Thoracic aorta (tissue), 2 donors: ENCODE data around the gene DMTF1. TPM values are rescaled to one million over a fixed set of nuclear protein-coding genes. Genes with fewer than 3 reads are reported as not detected.

Experiments
- ATAC-seq: fragments of 150-250 bp; one replicate; pipeline ENCODE4 v1.8.0; 2017; ENCODE audit warnings: low read depth; ENCODE audit not compliant: insufficient number of reproducible peaks, low FRiP score
- DNase-seq: peaks from one replicate; pipeline ENCODE4 v3.0.0-alpha.2; 2020; ENCODE audit warnings: low spot score
- H3K27ac ChIP-seq, 2 donors: fragments of 200-600 bp; sonication (generic); 1 replicate in 1 of 2; 2 replicates in 1 of 2; pipeline ENCODE4 v1.5.1; 2016; ENCODE audit warnings: mild to moderate bottlenecking in 2 of 2, moderate library complexity in 2 of 2
- H3K27me3 ChIP-seq: fragments of 200-600 bp; sonication (generic); replicated peaks from 2 replicates; pipeline ENCODE4 v1.6.0; 2016; ENCODE audit warnings: mild to moderate bottlenecking; ENCODE audit not compliant: insufficient read depth
- H3K36me3 ChIP-seq: fragments of 200-600 bp; sonication (generic); one replicate; pipeline ENCODE4 v1.5.1; 2016
- H3K4me1 ChIP-seq, 2 donors: fragments of 200-600 bp; sonication (generic); 1 replicate in 1 of 2; 2 replicates in 1 of 2; pipeline versions ENCODE4 v1.5.1 to v1.6.0; 2016; ENCODE audit warnings: low read depth in 2 of 2, mild to moderate bottlenecking in 1 of 2; ENCODE audit not compliant: control insufficient read depth in 1 of 2
- H3K4me3 ChIP-seq: fragments of 200-600 bp; sonication (generic); 2 replicates; pipeline ENCODE4 v1.5.1; 2016; ENCODE audit warnings: mild to moderate bottlenecking
- H3K9me3 ChIP-seq: fragments of 200-600 bp; sonication (generic); 2 replicates; pipeline ENCODE4 v1.5.1; 2016
- total RNA-seq, 2 donors: library from RNA; depleted of rRNA; stranded (reverse); fragments of >200 nt; gene quantifications; one replicate each; pipeline versions ENCODE4 v1.1.0 to v1.2.3, GENCODE V29; 2016
- TF ChIP-seq, protein P1 (sequence below): fragments of 200-600 bp; sonication (generic); IDR thresholded peaks from one replicate; pipeline ENCODE4 v1.5.1; 2019; ENCODE audit warnings: antibody characterized with exemption

The DMTF1 gene
- total RNA-seq, 2 donors from 2014 or later, result 108 to 172 TPM

DNA sequence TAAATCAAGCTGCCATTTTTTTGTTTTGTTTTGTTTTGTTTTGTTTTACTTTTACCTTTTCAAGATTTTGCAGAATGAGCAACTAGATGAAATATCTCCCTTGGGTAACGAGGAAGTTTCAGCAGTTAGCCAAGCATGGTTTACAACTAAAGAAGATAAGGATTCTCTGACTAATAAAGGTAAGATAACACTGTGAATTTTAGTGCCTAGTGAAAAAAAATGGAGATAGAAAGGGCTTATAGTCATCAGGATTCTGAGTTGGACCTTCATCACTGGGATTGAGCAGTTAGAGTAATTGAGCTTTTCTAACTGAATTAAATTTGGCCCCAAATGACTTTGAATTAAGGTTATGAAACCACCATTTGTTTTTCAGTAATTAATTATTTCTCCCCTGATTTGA is 21.2 kb downstream of the DMTF1 start:
- no peak for DNase-seq
- Histone ChIP-seq H3K27ac (no peak overlapping the region), H3K4me3 (no peak overlapping the region), H3K27me3 (no peaks in the 10 kb centered on the region), H3K4me1 (no peaks in the 10 kb centered on the region), H3K9me3 (no peaks in the 10 kb centered on the region), H3K36me3 (peaks cover 58% of the 10 kb centered on the region)
- TF ChIP-seq, protein P1, sequence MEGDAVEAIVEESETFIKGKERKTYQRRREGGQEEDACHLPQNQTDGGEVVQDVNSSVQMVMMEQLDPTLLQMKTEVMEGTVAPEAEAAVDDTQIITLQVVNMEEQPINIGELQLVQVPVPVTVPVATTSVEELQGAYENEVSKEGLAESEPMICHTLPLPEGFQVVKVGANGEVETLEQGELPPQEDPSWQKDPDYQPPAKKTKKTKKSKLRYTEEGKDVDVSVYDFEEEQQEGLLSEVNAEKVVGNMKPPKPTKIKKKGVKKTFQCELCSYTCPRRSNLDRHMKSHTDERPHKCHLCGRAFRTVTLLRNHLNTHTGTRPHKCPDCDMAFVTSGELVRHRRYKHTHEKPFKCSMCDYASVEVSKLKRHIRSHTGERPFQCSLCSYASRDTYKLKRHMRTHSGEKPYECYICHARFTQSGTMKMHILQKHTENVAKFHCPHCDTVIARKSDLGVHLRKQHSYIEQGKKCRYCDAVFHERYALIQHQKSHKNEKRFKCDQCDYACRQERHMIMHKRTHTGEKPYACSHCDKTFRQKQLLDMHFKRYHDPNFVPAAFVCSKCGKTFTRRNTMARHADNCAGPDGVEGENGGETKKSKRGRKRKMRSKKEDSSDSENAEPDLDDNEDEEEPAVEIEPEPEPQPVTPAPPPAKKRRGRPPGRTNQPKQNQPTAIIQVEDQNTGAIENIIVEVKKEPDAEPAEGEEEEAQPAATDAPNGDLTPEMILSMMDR, result no peak
- no peak for ATAC-seq

DNA sequence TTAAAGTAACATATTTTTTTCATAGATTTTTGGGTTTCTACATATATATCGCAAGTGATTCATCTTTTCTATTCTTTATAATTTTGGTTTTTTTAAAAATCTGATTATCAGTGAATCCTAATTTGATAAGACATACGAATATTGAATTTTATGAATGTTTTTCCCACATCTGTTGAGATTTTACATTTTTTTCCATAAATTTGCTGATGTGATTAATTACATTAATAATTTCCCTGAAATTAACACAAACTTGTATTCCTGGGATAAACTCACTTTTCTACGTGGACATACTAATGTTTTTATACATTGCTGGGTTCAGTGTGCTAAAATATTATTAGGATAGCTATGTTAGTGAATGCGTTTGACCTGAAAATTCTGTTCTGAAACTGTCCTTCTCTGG is 26.1 kb downstream of the DMTF1 start:
- Histone ChIP-seq H3K27ac (no peak overlapping the region), H3K36me3 (peaks cover 41% of the 10 kb centered on the region), H3K9me3 (no peaks in the 10 kb centered on the region), H3K27me3 (no peaks in the 10 kb centered on the region), H3K4me1 (no peaks in the 10 kb centered on the region), H3K4me3 (no peak overlapping the region)
- TF ChIP-seq, protein P1, result no peak
- ATAC-seq (no peak), DNase-seq (no peak)

DNA sequence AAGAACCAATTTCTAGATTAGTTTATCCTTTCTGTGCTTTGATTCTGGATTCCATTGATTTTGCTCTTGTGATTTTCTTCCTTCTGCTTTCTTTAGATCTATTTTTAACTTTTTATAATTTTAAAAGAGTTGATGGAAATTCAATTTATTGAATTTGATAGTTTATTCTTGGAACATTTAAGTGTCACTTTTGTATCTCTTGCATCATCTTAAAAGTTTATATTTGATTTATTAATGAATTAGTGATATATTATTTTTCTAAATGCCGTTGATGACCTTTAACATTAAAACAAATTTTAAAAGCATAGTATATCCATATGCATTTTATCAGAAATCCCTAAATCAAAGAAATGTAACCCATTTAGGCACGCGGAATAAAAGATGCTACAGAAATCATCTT is 26.9 kb downstream of the DMTF1 start:
- Histone ChIP-seq H3K36me3 (peaks cover 38% of the 10 kb centered on the region), H3K27ac (no peak overlapping the region), H3K4me1 (no peaks in the 10 kb centered on the region), H3K9me3 (no peaks in the 10 kb centered on the region), H3K4me3 (no peak overlapping the region), H3K27me3 (no peaks in the 10 kb centered on the region)
- TF ChIP-seq, protein P1, result no peak
- ATAC-seq, result no peak
- no peak for DNase-seq

DNA sequence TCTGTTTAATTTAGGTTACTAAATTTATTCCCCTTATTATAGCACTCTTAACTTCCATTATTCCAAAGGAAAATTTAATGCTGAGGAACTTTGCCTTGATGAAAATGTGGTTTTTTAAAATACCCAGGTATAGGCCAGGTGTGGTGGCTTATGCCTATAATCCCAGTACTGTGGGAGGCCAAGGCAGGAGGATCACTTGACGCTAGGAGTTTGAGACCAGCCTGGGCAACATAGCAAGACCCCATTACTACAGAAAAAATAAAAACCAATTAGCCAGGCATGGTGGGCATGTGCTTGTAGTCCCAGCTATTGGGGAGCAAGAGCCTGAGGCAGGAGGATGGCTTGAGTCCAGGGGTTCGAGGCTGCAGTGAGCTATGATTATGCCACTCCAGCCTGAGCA is 34.9 kb downstream of the DMTF1 start:
- DNase-seq (no peak), ATAC-seq (no peak)
- Histone ChIP-seq H3K27me3 (no peaks in the 10 kb centered on the region), H3K9me3 (no peaks in the 10 kb centered on the region), H3K27ac (no peak overlapping the region), H3K4me3 (no peak overlapping the region), H3K36me3 (peaks cover 53% of the 10 kb centered on the region), H3K4me1 (no peaks in the 10 kb centered on the region)
- TF ChIP-seq, protein P1, result no peak

DNA sequence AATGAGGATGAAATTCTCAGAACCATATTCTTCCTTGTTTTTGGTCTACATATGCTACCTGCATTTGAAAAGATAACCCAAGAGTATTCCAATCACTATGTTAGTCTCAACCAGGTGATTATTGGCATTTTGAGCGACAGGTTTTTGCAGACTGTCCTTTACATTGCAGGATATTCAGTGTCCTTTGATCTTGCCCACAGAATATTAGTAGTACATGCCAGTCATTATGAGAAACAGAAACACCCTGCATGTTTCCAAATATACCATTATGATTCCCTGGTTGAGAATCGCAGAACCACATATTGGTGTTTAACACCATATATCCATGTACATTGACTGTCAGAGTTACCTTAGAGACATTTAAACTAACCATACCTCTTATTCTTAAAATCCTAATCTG is 36.7 kb downstream of the DMTF1 start:
- no peak for DNase-seq
- TF ChIP-seq, protein P1, result no peak
- no peak for ATAC-seq
- H3K4me3 ChIP-seq, result no peak overlapping the region
- no peaks in the 10 kb centered on the region for H3K4me1 ChIP-seq
- no peaks in the 10 kb centered on the region for H3K9me3 ChIP-seq
- H3K36me3 ChIP-seq, result peaks cover 56% of the 10 kb centered on the region
- no peaks in the 10 kb centered on the region for H3K27me3 ChIP-seq
- no peak overlapping the region for H3K27ac ChIP-seq
